Sigmoid colon (tissue), 7 donors: ENCODE measurements around the gene HOXB5. TPM values are rescaled to one million over a fixed set of nuclear protein-coding genes. Genes with fewer than 3 reads are reported as not detected.
A peak's percentile ranks its signal among the peaks of the same experiment; 100 is the strongest.

ENCODE experiments used
- DNase-seq: peaks from one replicate; pipeline ENCODE4 v3.0.0-alpha.2; 2019
- H3K27ac ChIP-seq, 4 donors: fragments of 200-600 bp; sonication (generic); one replicate each; pipeline ENCODE4 v1.5.1; 2016 to 2019; ENCODE audit warnings: mild to moderate bottlenecking in 1 of 4
- H3K27me3 ChIP-seq, 3 donors: fragments of 200-600 bp; sonication (generic); one replicate each; pipeline ENCODE4 v1.5.1; 2019; ENCODE audit warnings: mild to moderate bottlenecking in 1 of 3
- H3K36me3 ChIP-seq, 4 donors: fragments of 200-600 bp; sonication (generic); one replicate each; pipeline ENCODE4 v1.5.1; 2016 to 2019
- H3K4me1 ChIP-seq, 4 donors: fragments of 200-600 bp; sonication (generic); one replicate each; pipeline ENCODE4 v1.5.1; 2017 to 2019
- H3K4me3 ChIP-seq, 4 donors: fragments of 200-600 bp; sonication (generic); one replicate each; pipeline ENCODE4 v1.5.1; 2017 to 2019; ENCODE audit warnings: mild to moderate bottlenecking in 2 of 4, moderate library complexity in 1 of 4
- H3K9me3 ChIP-seq, 4 donors: fragments of 200-600 bp in 3 of 4; sonication (generic) in 3 of 4; one replicate each; pipeline versions ENCODE4 v1.5.1 to v1.6.1; 2013 to 2019
- EP300 ChIP-seq, 4 donors: sonication (generic); formaldehyde crosslinking; IDR thresholded peaks; one replicate each; pipeline ENCODE4 v1.6.1; 2017; ENCODE audit warnings: antibody characterized with exemption in 4 of 4
- POLR2A ChIP-seq, 2 donors: fragments of 450-650 bp; IDR thresholded peaks; one replicate each; pipeline ENCODE4 v1.6.1; 2016; ENCODE audit warnings: antibody characterized with exemption in 2 of 2, mild to moderate bottlenecking in 2 of 2, moderate library complexity in 2 of 2
- POLR2AphosphoS5 ChIP-seq, 4 donors: sonication (generic); formaldehyde crosslinking; IDR thresholded peaks; one replicate each; pipeline ENCODE4 v1.6.1; 2017; ENCODE audit warnings: antibody characterized with exemption in 4 of 4
- WGBS, 2 donors: extraction: QIAGEN DNeasy Blood & Tissue Kit; methylation state at CpG; one replicate each; pipeline ENCODE4 v1.1.7; 2013; 5-methylcytosine and 5-hydroxymethylcytosine counted together
- intact Hi-C: fragments of 100-400 bp; cut with DNase I; formaldehyde crosslinking; loops from one replicate; pipeline ENCODE4 v1.15.1; 2023
- polyA plus RNA-seq, 3 donors: library from polyadenylated mRNA; stranded (reverse); fragments of 200-250 nt; gene quantifications; one replicate each; pipeline ENCODE4 v1.2.3, GENCODE V29; 2013
- total RNA-seq, 4 donors: library from RNA; depleted of rRNA; stranded (reverse); fragments of >200 nt; gene quantifications; one replicate each; pipeline ENCODE4 v1.1.0, GENCODE V29; 2016
- TF ChIP-seq, protein P1 (sequence below), 4 experiments: fragments of 450-650 bp in 3 of 4; fragments of 200-600 bp in 1 of 4; IDR thresholded peaks; one replicate each; pipeline ENCODE4 v1.5.1; 2016 to 2019; ENCODE audit warnings: antibody characterized with exemption in 4 of 4, mild to moderate bottlenecking in 3 of 4, moderate library complexity in 2 of 4
- donor health status: healthy with polysubstance abuse.
- donor health status: Bipolar disorder and iron deficiency.
- donor health status: healthy.

HOXB5 gene
- total and polyA plus RNA-seq, 7 donors, result 1.5 to 13.9 (median 2.5) TPM

DNA sequence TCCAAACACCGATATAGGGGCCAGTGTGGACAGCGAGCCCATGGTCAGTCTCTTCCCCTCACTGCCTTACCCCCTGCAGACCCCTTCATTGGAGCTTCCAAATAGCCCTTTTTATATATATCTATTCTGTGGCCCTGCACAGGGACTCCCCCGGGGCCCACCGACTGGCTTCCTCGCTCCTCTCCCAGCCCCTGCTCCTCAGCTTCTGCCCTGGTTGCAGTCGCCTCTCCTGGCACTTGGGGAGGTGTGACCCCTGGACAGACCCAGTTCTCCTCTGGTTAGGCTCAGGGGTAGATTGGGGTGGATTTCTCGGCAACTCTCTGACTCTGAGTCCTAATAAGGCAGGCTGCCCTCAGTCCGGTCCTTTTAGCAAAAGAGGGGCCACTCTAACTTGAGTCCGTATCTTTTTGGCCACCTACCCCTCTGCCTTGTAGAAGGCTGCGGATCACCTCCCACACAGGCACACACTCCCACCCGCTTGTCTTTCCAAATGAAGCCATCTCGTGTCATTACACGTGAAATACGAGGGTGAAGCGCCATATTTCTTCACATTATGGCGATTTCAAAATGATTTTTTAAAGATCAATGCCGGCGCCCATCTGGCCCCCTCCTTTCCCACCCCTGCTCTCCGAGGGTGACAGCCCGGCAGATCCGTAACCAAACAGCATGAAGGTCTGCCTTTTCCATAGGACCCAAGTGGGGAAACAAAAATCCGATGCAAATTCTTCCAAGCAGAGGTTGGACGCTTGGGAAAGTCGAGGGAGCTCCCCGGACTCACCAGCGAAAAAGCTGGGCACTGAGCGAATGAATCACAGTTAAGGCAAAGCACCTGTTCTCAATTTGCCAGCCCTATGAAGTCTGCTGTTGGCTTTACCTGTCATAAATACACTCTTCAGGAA, 34.3 kb upstream of the HOXB5 start:
- H3K27ac ChIP-seq, result no peak overlapping the region
- TF ChIP-seq EP300 (IDR thresholded peaks at IDR 0.05), result no peak
- H3K4me1 ChIP-seq, result peaks cover 0 to 26% (median 24%) of the 10 kb centered on the region in 4 donors
- peaks cover 74 to 100% (median 99%) of the 10 kb centered on the region in 3 donors for H3K27me3 ChIP-seq
- H3K36me3 ChIP-seq, result no peaks in the 10 kb centered on the region
- no peak overlapping the region for H3K4me3 ChIP-seq
- intact Hi-C loops, result no loop called here
- no peak for DNase-seq
- WGBS, 2 donors, result 13 to 52% methylated on average over 27 of the region's 27 CpGs
- no peaks in the 10 kb centered on the region for H3K9me3 ChIP-seq

DNA sequence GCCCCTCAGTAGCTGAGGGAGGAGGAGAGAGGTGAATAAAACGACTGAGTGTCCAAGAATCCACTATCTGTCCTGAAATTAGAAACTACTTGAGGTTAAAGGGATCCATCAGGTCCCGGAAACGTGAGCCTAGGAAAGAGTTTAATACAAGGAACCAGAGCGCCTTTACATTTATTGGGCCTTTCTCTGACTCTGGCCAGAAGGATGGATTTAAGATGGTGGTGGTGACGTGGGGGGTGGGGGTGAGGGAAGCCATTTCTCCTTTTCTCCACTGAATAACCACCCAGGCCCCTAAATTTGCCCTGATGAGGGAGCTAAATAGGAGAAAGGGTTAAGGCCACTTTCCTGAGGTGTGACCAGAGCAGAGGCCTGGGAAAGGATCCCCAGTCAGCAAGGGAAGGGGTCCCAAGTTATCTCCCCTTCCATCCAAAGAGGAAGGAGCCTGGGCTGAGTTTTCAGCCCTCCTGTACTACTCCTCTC, 33.6 kb upstream of the HOXB5 start:
- peaks cover 77 to 100% (median 99%) of the 10 kb centered on the region in 3 donors for H3K27me3 ChIP-seq
- 12 to 38% methylated on average over 5 of the region's 5 CpGs for WGBS, 2 donors
- intact Hi-C loops, result no loop called here
- no peaks in the 10 kb centered on the region for H3K9me3 ChIP-seq
- no peak overlapping the region for H3K4me3 ChIP-seq
- no peak for DNase-seq
- H3K36me3 ChIP-seq, result no peaks in the 10 kb centered on the region
- TF ChIP-seq EP300 (IDR thresholded peaks at IDR 0.05), result no peak
- no peak for TF ChIP-seq POLR2A (IDR thresholded peaks at IDR 0.05)
- no peak for TF ChIP-seq POLR2AphosphoS5 (IDR thresholded peaks at IDR 0.05)
- peaks cover 0 to 26% (median 24%) of the 10 kb centered on the region in 4 donors for H3K4me1 ChIP-seq
- no peak overlapping the region for H3K27ac ChIP-seq

DNA sequence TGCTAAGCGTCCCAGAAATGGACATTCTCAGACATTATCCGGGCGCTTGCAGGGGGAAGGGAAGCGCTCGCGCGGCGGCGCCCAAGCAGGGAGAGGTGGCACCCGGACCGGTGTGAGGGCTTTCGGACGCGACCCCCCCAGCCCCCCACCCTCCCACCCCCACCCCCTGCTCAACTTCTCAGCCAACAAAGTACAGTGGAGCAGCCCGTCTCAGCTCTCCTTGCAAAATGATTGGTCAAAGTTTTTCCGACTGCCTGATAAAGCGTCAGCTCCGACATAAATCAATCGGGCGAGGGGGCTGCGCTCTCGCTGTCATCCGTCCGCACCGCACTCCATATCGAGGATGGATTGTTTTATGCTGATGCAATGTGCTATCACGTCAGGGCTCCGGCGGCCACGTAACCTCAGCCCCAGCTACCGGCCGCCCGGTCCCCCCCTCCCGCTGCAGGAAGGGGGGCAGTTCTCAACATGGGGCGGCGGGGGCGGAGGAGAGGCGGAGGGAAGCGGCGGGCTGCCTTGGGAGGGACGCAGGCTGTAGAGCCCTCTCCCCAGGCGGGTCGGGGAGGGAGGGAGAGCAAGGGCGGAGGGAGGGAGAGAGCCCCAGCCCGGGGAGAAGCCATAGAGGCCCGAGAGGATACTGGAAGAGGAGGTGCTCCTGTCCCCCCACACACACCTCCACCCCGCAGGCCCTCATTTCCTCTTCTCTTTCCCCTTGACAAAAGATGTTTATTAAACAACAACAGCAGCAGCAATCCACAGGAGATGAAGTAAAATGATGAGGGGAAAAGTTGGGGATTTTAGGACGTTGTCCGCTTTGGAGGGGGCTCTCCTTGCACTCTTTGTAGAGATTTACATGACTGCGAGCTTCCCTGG, 32.9 kb upstream of the HOXB5 start, which contains the start of gene HOXB9:
HOXB9 (minus strand) TSS at position 114 of the 873 bp plus-strand sequence; CDS start at position 25, 89 bp downstream.
- Histone ChIP-seq H3K9me3 (no peaks in the 10 kb centered on the region), H3K27ac (peak within 1 kb of the TSS in 1 of 4 donors; percentile 11), H3K4me3 (peak within 1 kb of the TSS in 3 of 4 donors; percentile 31 to 45 (median 32)), H3K36me3 (no peaks in the 10 kb centered on the region), H3K27me3 (peaks cover 76 to 100% (median 99%) of the 10 kb centered on the region in 3 donors), H3K4me1 (peaks cover 0 to 26% (median 24%) of the 10 kb centered on the region in 4 donors)
- TF ChIP-seq EP300 (IDR thresholded peaks at IDR 0.05), result no peak
- peak in 1 of 4 donors; percentile 3 for TF ChIP-seq POLR2AphosphoS5 (IDR thresholded peaks at IDR 0.05)
- DNase-seq, result no peak
- intact Hi-C loops, result no loop called here
- WGBS, 2 donors, result 1 to 2% methylated on average over 50 of the region's 50 CpGs

DNA sequence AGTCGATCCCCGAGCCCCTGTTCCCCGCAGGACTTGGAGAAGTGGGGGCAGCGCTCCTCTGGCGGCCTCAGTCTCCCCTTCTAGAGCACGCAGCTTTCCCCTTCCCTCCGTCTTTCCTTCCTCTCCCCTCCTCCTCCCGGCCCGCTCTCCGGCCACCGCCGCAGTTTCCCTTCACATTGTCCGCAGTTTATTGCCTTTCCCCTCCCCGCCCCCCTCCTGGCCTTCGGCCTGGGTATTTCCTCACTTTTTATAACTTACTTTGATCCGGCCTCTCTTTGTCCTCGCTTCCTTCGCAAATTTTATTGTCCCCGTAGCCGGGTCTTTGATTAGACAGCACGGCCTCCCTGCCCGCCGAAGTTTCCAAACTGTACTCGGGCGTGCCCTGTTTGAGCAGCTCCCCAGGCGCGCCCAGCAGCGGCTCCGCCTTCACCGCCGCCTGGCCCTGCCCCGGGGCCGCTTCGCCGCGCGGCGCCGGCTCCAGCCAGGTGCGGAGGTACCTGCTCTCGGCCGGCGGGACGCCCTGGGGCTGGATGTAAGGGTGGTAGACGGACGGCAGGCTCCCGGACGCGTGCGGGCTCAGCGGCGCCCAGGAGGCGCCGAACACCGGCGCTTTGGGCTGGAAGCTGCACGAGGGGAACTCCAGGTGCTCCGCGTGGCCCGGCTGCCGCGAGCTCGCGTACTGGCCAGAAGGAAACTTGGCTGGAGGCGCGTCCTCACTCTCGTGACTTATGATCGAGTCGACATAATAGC, 32.1 kb upstream of the HOXB5 start:
- no peak for DNase-seq
- TF ChIP-seq EP300 (IDR thresholded peaks at IDR 0.05) (no peak), POLR2A (IDR thresholded peaks at IDR 0.05) (no peak), POLR2AphosphoS5 (IDR thresholded peaks at IDR 0.05) (no peak)
- Histone ChIP-seq H3K36me3 (no peaks in the 10 kb centered on the region), H3K27me3 (peaks cover 76 to 100% (median 99%) of the 10 kb centered on the region in 3 donors), H3K27ac (peak overlapping the region in 1 of 4 donors; percentile 11), H3K4me1 (peaks cover 0 to 26% (median 24%) of the 10 kb centered on the region in 4 donors), H3K9me3 (no peaks in the 10 kb centered on the region), H3K4me3 (peak overlapping the region in 3 of 4 donors; percentile 31 to 45 (median 32))
- 1% methylated on average over 69 of the region's 69 CpGs for WGBS, 2 donors
- intact Hi-C loops, result no loop called here

DNA sequence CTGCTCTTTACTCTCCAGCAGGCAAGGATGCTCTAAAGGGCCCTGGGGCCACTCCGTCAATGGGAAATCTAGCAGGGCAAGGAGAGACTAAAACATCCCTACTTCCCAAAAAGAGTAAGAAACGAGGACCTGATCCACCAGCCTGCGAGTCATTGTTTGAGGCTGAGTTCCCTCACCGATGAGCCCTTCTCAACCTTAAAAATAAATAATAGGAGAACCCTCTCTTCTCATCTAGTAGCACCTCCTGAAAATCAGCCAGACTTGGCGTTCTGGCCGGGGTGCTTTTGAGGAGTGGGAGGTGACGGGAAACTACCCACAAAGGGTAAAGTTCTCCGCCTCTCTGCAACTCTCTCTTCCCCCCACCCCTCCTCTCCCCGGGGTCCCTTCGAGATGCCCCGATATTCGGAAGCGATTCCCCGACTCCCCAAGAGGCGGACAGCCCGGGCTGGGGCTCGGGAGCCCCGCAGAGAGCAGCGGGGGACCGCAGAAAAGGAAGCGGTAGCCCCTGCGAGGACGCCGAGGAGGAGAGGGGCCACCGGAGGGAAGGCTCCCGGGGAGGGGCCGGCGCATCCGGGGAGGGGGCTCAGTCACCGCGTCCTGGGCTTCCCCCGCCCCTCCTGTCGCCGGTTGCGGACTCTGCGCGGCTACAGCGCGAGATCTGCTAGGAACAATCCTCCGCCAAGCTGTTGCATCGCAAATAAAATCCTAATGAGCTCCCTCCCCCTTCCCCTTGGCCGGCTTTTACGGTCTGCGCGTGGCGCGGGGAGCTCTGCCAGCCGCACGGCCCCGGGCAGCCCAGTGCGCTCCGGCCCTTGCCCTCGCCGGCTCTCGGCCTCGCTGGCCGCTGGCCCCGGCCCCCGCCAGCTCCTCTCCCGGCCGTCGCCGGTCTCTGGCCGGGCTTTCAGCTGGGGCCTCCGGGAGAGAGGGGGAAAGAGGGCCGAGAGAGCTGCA, 31.2 kb upstream of the HOXB5 start:
- Histone ChIP-seq H3K4me1 (peaks cover 0 to 26% (median 24%) of the 10 kb centered on the region in 4 donors), H3K9me3 (no peaks in the 10 kb centered on the region), H3K36me3 (no peaks in the 10 kb centered on the region), H3K4me3 (peak overlapping the region in 3 of 4 donors; percentile 31 to 45 (median 32)), H3K27me3 (peaks cover 83 to 100% (median 99%) of the 10 kb centered on the region in 3 donors), H3K27ac (peak overlapping the region in 1 of 4 donors; percentile 11)
- intact Hi-C loops, result loop anchor here (5.0 kb wide), 1 partner anchor 102 kb away; the partner anchor contains the start of gene HOXB13
- 1 to 2% methylated on average over 66 of the region's 66 CpGs for WGBS, 2 donors
- DNase-seq, result no peak
- TF ChIP-seq EP300 (IDR thresholded peaks at IDR 0.05), result no peak
- TF ChIP-seq, protein P1, sequence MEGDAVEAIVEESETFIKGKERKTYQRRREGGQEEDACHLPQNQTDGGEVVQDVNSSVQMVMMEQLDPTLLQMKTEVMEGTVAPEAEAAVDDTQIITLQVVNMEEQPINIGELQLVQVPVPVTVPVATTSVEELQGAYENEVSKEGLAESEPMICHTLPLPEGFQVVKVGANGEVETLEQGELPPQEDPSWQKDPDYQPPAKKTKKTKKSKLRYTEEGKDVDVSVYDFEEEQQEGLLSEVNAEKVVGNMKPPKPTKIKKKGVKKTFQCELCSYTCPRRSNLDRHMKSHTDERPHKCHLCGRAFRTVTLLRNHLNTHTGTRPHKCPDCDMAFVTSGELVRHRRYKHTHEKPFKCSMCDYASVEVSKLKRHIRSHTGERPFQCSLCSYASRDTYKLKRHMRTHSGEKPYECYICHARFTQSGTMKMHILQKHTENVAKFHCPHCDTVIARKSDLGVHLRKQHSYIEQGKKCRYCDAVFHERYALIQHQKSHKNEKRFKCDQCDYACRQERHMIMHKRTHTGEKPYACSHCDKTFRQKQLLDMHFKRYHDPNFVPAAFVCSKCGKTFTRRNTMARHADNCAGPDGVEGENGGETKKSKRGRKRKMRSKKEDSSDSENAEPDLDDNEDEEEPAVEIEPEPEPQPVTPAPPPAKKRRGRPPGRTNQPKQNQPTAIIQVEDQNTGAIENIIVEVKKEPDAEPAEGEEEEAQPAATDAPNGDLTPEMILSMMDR (IDR thresholded peaks at IDR 0.05), result no peak
